ENCODE results near the gene APOB.

DNA sequence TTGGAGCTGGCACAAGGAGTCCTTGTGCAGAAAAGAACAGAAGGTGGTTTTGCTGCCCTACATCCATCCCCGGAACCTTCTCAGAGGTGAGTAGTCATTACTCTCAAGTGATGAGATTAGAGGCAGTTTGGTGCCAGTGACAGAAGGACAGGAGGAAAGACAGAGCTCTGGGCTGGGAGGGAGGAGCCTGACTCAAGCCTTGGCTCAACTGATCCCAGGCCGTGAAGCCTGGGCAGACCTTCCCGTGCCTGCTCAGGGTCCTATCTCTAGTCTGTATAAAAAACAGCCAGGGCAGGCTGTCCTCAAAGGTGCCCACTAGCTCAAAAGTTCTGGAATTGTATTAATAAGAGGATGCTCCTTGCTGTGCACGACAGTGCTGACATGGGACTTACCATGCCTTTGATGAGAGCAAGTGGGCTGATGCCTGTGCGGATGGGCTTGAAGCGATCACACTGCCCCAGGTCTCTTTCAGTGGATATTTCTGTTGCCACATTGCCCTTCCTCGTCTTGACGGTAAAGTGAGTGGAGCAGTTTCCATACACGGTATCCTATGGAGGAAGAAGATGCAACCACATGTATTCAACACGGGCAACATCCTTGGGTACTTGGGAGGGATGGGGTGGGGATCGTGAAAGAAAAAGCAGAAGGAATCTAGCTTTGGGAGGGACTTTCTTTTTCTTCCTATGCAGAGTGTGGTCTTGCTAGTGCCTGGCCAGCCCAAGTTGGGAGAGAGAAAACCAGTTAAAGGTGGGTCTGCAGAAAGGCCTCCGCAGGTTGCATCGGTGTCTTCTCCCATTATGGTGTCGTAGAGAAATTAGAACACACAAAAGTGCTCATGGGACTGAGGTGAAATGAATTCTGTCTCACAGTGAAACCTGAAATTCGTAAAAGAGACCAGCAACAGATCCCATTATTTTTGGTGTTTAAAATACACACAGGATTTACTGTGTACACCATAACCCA is 6.9 kb downstream of the APOB start:
- TF ChIP-seq, protein P1, sequence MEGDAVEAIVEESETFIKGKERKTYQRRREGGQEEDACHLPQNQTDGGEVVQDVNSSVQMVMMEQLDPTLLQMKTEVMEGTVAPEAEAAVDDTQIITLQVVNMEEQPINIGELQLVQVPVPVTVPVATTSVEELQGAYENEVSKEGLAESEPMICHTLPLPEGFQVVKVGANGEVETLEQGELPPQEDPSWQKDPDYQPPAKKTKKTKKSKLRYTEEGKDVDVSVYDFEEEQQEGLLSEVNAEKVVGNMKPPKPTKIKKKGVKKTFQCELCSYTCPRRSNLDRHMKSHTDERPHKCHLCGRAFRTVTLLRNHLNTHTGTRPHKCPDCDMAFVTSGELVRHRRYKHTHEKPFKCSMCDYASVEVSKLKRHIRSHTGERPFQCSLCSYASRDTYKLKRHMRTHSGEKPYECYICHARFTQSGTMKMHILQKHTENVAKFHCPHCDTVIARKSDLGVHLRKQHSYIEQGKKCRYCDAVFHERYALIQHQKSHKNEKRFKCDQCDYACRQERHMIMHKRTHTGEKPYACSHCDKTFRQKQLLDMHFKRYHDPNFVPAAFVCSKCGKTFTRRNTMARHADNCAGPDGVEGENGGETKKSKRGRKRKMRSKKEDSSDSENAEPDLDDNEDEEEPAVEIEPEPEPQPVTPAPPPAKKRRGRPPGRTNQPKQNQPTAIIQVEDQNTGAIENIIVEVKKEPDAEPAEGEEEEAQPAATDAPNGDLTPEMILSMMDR (IDR thresholded peaks at IDR 0.05) = no peak
- TF ChIP-seq POLR2A (IDR thresholded peaks at IDR 0.05) = no peak

All from esophagus squamous epithelium (tissue), 4 donors.